CD1c-positive myeloid dendritic cell (primary cell): ENCODE measurements around the gene EPHA8.

Experiments
- DNase-seq: peaks from one replicate; pipeline ENCODE4 v3.0.0-alpha.2; 2016; ENCODE audit errors: extremely low spot score

EPHA8 gene

GRCh38 chr1:22592919-22593790, 29.9 kb downstream of the EPHA8 start:
- no peak for DNase-seq

- DNase-seq, result no peak
These were observed 31.1 kb downstream of the EPHA8 start for GRCh38 chr1:22594396-22594795.

GRCh38 chr1:22595108-22595507, 31.8 kb downstream of the EPHA8 start:
- DNase-seq, result no peak

GRCh38 chr1:22597301-22597965, 34.1 kb downstream of the EPHA8 start:
- DNase-seq, result no peak

- DNase-seq, result no peak
These were observed 34.7 kb downstream of the EPHA8 start for GRCh38 chr1:22597996-22598395.

GRCh38 chr1:22598736-22599135, 35.4 kb downstream of the EPHA8 start:
- DNase-seq, result no peak

GRCh38 chr1:22600071-22600816, 37.0 kb downstream of the EPHA8 start:
- no peak for DNase-seq

- no peak for DNase-seq
These were observed 37.7 kb downstream of the EPHA8 start for GRCh38 chr1:22600817-22601605.

- DNase-seq, result no peak
These were observed 38.3 kb downstream of the EPHA8 start for GRCh38 chr1:22601610-22602009.

- no peak for DNase-seq
These were observed 38.9 kb downstream of the EPHA8 start for GRCh38 chr1:22602060-22602740.

- DNase-seq, result peak; percentile 7
These were observed 42.9 kb downstream of the EPHA8 start for GRCh38 chr1:22606161-22606560.

- peak; percentile 8 for DNase-seq
These were observed 43.9 kb downstream of the EPHA8 start for GRCh38 chr1:22607154-22607553.

GRCh38 chr1:22608361-22608760, 45.1 kb downstream of the EPHA8 start:
- peak; percentile 6 for DNase-seq

- no peak for DNase-seq
These were observed 46.0 kb downstream of the EPHA8 start for GRCh38 chr1:22609291-22609690.

- DNase-seq, result peak; percentile 38
These were observed 48.2 kb downstream of the EPHA8 start for GRCh38 chr1:22611530-22611947.

- DNase-seq, result no peak
These were observed 49.6 kb downstream of the EPHA8 start for GRCh38 chr1:22612671-22613571.

GRCh38 chr1:22613572-22613918, 50.3 kb downstream of the EPHA8 start:
- DNase-seq, result no peak

GRCh38 chr1:22613951-22614350, 50.7 kb downstream of the EPHA8 start:
- no peak for DNase-seq

- peak; percentile 5 for DNase-seq
These were observed 52.6 kb downstream of the EPHA8 start for GRCh38 chr1:22615886-22616285.

GRCh38 chr1:22616571-22616970, 53.3 kb downstream of the EPHA8 start:
- DNase-seq, result no peak
